HepG2 (cell line): Measurements from ENCODE around the gene IDH3A. TPM values are rescaled to one million over a fixed set of nuclear protein-coding genes. Genes with fewer than 3 reads are reported as not detected.

ENCODE experiments used
- BHLHE40 ChIP-seq: IDR thresholded peaks from 2 replicates; pipeline ENCODE4 v1.6.1; 2011; ENCODE audit warnings: low read length, improper control_type of control experiment
- CENPT ChIP-seq: sonication (generic); formaldehyde crosslinking; IDR thresholded peaks from 2 replicates; pipeline ENCODE4 v1.8.0; 2022; ENCODE audit warnings: low read depth, mild to moderate bottlenecking, moderate library complexity, missing genetic modification reagents
- DMTF1 ChIP-seq: sonication (generic); formaldehyde crosslinking; IDR thresholded peaks from 2 replicates; pipeline ENCODE4 v1.4.0; 2020; ENCODE audit warnings: mild to moderate bottlenecking, missing genetic modification reagents
- FOXO4 ChIP-seq: sonication (generic); formaldehyde crosslinking; conservative IDR thresholded peaks from 2 replicates; pipeline ENCODE4 v1.8.1; 2023; ENCODE audit warnings: missing genetic modification reagents
- IRF2 ChIP-seq: IDR thresholded peaks from 2 replicates; pipeline ENCODE4 v1.6.1; 2018; ENCODE audit warnings: missing genetic modification reagents, missing compliant biosample characterization
- MAZ ChIP-seq, 2 experiments: sonication (generic) in 1 of 2; formaldehyde crosslinking in 1 of 2; IDR thresholded peaks; 2 replicates each; pipeline versions ENCODE4 v1.5.0 to v1.6.1; 2012 to 2020; ENCODE audit warnings: low read depth in 2 of 2, mild to moderate bottlenecking in 2 of 2, borderline replicate concordance in 1 of 2, improper control_type of control experiment in 1 of 2, low read length in 1 of 2, missing genetic modification reagents in 1 of 2, moderate library complexity in 1 of 2
- MTA1 ChIP-seq: sonication (generic); formaldehyde crosslinking; IDR thresholded peaks from 2 replicates; pipeline ENCODE4 v1.4.0; 2020; ENCODE audit warnings: missing genetic modification reagents, mild to moderate bottlenecking, borderline replicate concordance
- MYPOP ChIP-seq: sonication (generic); formaldehyde crosslinking; IDR thresholded peaks from 2 replicates; pipeline ENCODE4 v1.8.1; 2023; ENCODE audit warnings: mild to moderate bottlenecking, moderate library complexity, missing genetic modification reagents
- NBN ChIP-seq: fragments of 450-650 bp; conservative IDR thresholded peaks from 2 replicates; pipeline ENCODE4 v1.6.1; 2017
- NRL ChIP-seq: sonication (generic); formaldehyde crosslinking; IDR thresholded peaks from 2 replicates; pipeline ENCODE4 v1.5.0; 2020; ENCODE audit warnings: missing genetic modification reagents, mild to moderate bottlenecking, moderate library complexity, borderline replicate concordance
- PAX8 ChIP-seq: sonication (generic); formaldehyde crosslinking; IDR thresholded peaks from 2 replicates; pipeline ENCODE4 v1.8.0; 2022; ENCODE audit warnings: mild to moderate bottlenecking, missing genetic modification reagents, borderline replicate concordance
- POLR2AphosphoS2 ChIP-seq: IDR thresholded peaks from 2 replicates; pipeline ENCODE4 v1.6.1; 2011; ENCODE audit warnings: low read depth, low read length, improper control_type of control experiment
- SNAPC4 ChIP-seq: sonication (generic); formaldehyde crosslinking; IDR thresholded peaks from 2 replicates; pipeline ENCODE4 v1.4.0; 2020; ENCODE audit warnings: mild to moderate bottlenecking, missing genetic modification reagents
- ZNF768 ChIP-seq: sonication (generic); formaldehyde crosslinking; IDR thresholded peaks from 2 replicates; pipeline ENCODE4 v1.4.0; 2020; ENCODE audit warnings: missing genetic modification reagents
- ZNF782 ChIP-seq: sonication (generic); formaldehyde crosslinking; IDR thresholded peaks from 2 replicates; pipeline ENCODE4 v1.4.0; 2020; ENCODE audit warnings: missing genetic modification reagents, mild to moderate bottlenecking, borderline replicate concordance
- ZNF878 ChIP-seq: sonication (generic); formaldehyde crosslinking; IDR thresholded peaks from 2 replicates; pipeline ENCODE4 v1.8.1; 2023; ENCODE audit warnings: mild to moderate bottlenecking, missing genetic modification reagents, moderate library complexity
- polyA plus RNA-seq, 8 experiments: library from polyadenylated mRNA; depleted of rRNA in 3 of 8; stranded (reverse) in 7 of 8; unstranded in 1 of 8; fragments of >200 nt; fragmentation: Illumina TruSeq in 4 of 8; extraction: Trizol in 4 of 8; gene quantifications; 2 replicates each; pipeline versions ENCODE4 v1.2.1 to v1.2.3, GENCODE V29; 2011 to 2016; ENCODE audit warnings: low read depth in 4 of 8, missing spikeins in 1 of 8, mixed read lengths in 1 of 8; ENCODE audit not compliant: insufficient read depth in 1 of 8
- total RNA-seq, 5 experiments: library from RNA; depleted of rRNA; stranded (reverse); fragments of >200 nt; fragmentation: Illumina TruSeq; extraction: Trizol; gene quantifications; 2 replicates each; pipeline ENCODE4 v1.2.3, GENCODE V29; 2016; ENCODE audit warnings: low read depth in 1 of 5
- TF ChIP-seq, protein P1 (sequence below): sonication (generic); formaldehyde crosslinking; IDR thresholded peaks from 2 replicates; pipeline ENCODE4 v1.8.0; 2022; ENCODE audit warnings: missing genetic modification reagents, low read depth, mild to moderate bottlenecking, borderline replicate concordance

Gene IDH3A
- total and polyA plus RNA-seq, 2 of the 13 experiments (the other 11 are each of a cell fraction or from before 2014, with no cell fraction given), result 40.7 to 50.7 TPM

DNA sequence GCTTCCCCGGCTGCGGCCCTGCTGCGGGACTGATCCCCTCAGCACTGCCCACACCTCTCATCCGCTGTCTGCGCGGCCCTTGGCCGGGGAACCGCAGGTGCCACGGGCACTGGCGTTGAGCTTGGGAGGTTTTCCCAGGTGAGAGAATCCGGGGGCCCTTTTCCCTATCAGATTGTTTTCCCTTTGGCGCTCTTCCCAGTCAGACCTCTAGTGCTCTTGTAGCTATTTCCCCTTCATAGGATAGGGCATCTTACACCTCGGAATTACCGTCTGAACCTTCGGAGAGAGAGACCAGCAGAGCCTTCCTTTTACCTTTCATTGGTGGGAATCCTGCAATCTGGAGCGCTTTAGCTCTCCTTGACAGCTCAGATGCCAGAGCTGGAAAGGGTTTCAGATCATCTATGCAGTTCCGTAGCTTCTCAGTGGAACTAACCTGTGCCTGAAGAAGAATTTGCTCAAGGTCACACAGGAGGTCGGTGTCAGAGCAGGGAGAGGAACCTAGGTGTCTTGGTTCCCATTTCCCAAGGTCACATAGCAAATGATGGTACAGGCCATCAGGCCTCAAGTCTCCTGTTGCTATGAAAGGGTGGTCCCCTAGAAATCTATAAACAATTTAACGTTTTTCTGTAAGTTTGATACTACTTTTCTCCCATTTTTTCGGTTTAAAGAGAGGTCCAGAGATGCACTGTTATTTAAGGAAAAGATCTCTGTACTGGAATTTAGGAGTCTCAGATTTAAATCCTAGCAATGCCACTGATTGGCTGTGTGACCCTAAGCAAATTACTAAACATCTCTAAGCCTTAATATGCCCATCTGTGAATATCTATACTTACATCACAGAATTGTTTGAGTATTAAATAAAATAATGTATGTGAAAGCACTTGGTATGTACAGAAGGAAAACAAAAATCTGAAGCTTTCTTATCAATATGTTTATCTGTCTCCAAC lies 916 bp downstream of the IDH3A start (continued):
- no peak for TF ChIP-seq SNAPC4 (CRISPR knock-in tag)
- no peak for TF ChIP-seq CENPT (CRISPR knock-in tag)
- TF ChIP-seq NRL, result 0 out of 2 replicates have a peak, but pooled peaks have one; percentile 21
- TF ChIP-seq ZNF878, result no peak
- no peak for TF ChIP-seq BHLHE40
- TF ChIP-seq MYPOP (CRISPR knock-in tag), result 0 out of 2 replicates have a peak, but pooled peaks have one; percentile 25
- no peak for TF ChIP-seq ZNF782
- TF ChIP-seq FOXO4 (CRISPR knock-in tag), result no peak
- TF ChIP-seq MTA1 (CRISPR knock-in tag), result no peak
- no peak for TF ChIP-seq ZNF768 (CRISPR knock-in tag)
- TF ChIP-seq DMTF1, result no peak
- TF ChIP-seq NBN, result no peak
- TF ChIP-seq, protein P1, sequence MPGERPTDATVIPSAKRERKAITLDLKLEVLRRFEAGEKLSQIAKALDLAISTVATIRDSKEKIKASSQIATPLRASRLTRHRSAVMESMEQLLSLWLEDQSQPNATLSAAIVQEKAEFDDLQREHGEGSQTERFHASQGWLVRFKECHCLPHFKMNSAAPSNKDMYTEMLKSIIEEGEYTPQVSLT (CRISPR knock-in tag), result no peak
- TF ChIP-seq POLR2AphosphoS2, result no peak
- TF ChIP-seq MAZ (IDR thresholded peaks at IDR 0.05; ENCODE audit: borderline replicate concordance, low read depth, low read length), result no peak
- 0 out of 2 replicates have a peak, but pooled peaks have one; percentile 5 for TF ChIP-seq MAZ (CRISPR knock-in tag; IDR thresholded peaks at IDR 0.05; ENCODE audit: low read depth)
- no peak for TF ChIP-seq IRF2 (CRISPR knock-in tag)
- TF ChIP-seq PAX8 (CRISPR knock-in tag), result 0 out of 2 replicates have a peak, but pooled peaks have one; percentile 56
